Activated T-cell treated with anti-CD3 and anti-CD28 coated beads for 24 hours (primary cell): Measurements from ENCODE around the gene INSRR.

Experiments
- DNase-seq: peaks from one replicate; pipeline ENCODE4 v3.0.0-alpha.2; 2020; ENCODE audit warnings: low read depth

INSRR gene

DNA sequence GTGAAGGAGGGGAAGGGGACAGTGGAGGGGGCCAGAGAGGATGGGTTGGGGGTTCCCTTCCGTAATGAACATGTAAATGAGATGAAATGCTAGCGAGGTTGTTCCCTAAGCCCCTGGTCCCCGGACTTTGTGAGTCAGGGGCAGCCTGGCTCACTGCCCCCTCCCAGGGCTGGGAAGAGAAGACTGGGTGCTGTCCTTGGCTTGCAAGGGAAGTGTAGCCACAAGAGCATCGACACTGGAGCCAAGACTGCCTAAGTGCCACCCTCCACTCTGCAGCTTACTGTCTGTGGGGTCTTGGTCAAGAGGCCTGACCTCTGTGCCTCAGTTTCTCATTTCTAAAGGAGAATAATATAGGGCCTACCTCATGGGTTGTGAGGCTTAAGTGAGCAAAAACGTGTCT, 35.1 kb upstream of the INSRR start:
- DNase-seq, result no peak

GRCh38 chr1:156893048-156893953, 34.4 kb upstream of the INSRR start, which contains the start of gene PEAR1:
Gene PEAR1, plus strand, starts transcription at chr1:156893718. Its CDS starts 10,209 bp downstream, at chr1:156903927.
- DNase-seq, result no peak

- DNase-seq, result peak; percentile 78
Observed at GRCh38 chr1:156892190-156893047, 33.5 kb upstream of the INSRR start.

GRCh38 chr1:156889802-156890580, 31.1 kb upstream of the INSRR start:
- DNase-seq, result peak; percentile 36

- DNase-seq, result no peak
Observed at GRCh38 chr1:156887734-156888133, 28.8 kb upstream of the INSRR start.

DNA sequence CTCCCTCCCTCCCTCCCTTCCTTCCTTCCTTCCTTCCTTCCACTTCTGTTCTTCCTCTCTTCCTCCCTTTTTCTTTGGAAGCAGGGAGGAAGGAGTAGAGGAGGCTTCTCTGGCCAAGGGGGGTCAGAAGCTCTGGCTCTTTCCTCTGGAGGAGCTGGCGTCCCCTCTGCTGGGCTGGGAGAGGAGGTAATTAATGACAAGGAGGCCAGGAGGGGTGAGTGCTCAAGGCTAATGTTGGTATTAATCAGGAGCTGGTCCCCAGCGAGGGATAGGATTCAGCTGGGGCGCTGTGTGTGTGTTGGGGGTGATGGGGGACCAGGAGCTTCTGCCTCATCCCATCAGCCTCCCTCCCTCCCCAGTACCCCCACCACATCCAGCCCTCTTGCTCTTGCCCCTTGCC, 28.4 kb upstream of the INSRR start:
- no peak for DNase-seq

- DNase-seq, result no peak
Observed at GRCh38 chr1:156886583-156887281, 27.8 kb upstream of the INSRR start.

- DNase-seq, result no peak
Observed at GRCh38 chr1:156885880-156886355, 27.0 kb upstream of the INSRR start.

- no peak for DNase-seq
Observed at GRCh38 chr1:156885314-156885713, 26.4 kb upstream of the INSRR start.

DNA sequence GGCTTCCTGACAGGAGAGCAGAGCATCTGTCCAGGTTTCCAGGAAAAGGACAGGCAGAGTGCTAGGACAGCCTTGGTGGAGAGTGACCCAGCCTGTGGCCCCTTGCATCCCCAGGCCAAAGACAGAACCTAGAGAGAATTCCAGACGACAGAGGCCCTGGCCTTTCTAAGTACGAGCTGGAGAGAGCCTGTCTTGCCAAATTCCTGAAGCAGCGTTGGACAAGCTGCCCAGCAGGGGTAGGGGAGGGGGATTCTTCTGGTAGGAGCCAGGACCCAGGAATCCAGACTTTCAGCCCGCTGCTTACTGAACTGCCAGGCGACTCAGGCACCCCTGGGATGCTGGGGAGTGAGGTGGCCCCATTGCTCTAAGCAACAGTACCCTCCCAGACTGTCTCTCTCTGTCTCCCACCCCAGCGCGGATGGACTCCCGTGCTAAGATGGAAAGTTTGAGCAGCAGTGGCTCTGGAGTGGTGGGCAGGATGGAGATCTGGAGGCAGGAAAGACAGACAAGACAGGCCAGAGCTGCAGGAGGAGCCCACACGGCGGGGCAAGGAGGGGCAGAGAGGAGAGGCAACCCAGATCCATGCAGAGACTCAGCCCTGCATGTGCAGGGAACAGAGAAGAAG, 25.8 kb upstream of the INSRR start:
- DNase-seq, result no peak

GRCh38 chr1:156883919-156884318, 25.0 kb upstream of the INSRR start:
- DNase-seq, result no peak

DNA sequence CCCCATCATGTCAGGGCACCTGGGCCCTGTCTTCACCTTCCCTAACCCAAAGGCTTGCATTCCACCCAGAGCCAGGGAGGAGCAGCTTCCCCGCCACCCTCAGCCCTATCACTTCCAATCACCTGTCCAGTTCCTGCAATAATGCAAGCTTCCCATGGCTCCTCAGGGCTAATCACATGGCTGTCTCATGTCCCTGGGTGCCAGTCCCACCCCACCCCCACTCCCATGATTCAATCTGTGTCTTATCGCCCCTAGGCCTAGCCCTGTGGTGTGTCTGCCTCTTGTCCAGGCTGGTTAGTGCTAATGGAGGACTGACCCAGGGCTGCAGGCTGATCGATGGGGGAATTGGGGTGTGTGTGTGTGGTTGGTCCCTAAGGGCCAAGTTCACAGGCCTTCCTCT, 23.6 kb upstream of the INSRR start:
- DNase-seq, result no peak

- DNase-seq, result no peak
Observed at GRCh38 chr1:156881663-156882062, 22.7 kb upstream of the INSRR start.

GRCh38 chr1:156881101-156881500, 22.2 kb upstream of the INSRR start:
- no peak for DNase-seq

DNA sequence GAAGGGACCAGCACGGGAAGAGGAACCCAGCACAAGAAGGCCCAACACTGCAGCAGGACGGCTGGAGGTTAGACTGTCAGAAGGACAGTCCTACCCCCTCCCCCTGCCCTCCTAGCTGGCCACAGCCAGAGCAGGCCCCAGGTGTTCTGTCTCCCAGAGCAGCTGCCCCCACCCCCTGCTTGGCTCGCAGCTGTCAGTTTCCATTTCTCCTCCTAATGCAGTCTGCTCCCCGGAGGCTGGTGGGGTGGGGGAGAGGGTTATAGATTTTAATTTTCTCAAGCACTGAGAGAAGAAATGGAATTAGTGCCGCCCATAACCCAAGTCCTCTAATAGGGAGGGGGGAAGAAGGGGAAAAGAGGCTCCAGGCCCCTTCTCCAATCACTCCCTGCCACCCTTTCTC, 21.6 kb upstream of the INSRR start:
- DNase-seq, result no peak

DNA sequence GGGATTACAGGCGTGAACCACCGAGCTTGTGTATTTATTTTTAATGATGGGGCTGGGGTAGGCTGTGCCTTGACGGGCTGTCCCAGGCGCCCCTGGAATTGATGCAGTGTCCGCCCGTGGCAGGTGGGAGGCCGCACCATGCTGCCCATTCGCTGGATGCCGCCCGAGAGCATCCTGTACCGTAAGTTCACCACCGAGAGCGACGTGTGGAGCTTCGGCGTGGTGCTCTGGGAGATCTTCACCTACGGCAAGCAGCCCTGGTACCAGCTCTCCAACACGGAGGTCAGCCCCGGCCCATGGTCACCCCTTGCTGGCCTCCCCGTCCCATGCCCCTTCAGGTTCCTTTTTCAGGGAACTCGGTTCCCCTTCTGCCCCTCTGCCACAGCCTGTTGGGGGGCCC, 21.0 kb upstream of the INSRR start:
- DNase-seq, result no peak

GRCh38 chr1:156877433-156878170, 18.7 kb upstream of the INSRR start:
- DNase-seq, result no peak

DNA sequence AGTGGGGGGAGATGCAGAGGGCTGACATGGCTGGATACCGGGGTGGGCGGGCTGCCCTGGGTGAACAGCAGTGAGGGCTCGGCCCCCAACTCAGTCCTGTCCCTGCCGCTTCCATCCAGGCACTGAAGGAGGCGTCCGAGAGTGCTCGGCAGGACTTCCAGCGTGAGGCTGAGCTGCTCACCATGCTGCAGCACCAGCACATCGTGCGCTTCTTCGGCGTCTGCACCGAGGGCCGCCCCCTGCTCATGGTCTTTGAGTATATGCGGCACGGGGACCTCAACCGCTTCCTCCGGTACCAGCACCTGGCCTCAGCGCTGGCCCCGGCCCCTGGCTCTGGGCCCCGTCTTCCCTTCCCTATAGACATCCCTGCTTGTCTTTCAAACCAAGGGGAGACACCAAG, 17.4 kb upstream of the INSRR start:
- DNase-seq, result no peak

DNA sequence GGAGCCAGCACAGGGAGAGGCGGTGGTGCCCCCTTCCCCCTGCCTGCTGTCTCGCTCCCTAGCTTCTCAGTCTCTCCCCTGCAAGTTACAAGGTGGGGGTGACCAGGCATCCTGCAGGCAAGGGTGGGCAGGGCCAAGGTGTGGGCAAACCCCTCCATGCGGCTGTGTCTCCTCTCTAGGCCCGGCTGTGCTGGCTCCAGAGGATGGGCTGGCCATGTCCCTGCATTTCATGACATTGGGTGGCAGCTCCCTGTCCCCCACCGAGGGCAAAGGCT, 16.4 kb upstream of the INSRR start:
- no peak for DNase-seq

DNA sequence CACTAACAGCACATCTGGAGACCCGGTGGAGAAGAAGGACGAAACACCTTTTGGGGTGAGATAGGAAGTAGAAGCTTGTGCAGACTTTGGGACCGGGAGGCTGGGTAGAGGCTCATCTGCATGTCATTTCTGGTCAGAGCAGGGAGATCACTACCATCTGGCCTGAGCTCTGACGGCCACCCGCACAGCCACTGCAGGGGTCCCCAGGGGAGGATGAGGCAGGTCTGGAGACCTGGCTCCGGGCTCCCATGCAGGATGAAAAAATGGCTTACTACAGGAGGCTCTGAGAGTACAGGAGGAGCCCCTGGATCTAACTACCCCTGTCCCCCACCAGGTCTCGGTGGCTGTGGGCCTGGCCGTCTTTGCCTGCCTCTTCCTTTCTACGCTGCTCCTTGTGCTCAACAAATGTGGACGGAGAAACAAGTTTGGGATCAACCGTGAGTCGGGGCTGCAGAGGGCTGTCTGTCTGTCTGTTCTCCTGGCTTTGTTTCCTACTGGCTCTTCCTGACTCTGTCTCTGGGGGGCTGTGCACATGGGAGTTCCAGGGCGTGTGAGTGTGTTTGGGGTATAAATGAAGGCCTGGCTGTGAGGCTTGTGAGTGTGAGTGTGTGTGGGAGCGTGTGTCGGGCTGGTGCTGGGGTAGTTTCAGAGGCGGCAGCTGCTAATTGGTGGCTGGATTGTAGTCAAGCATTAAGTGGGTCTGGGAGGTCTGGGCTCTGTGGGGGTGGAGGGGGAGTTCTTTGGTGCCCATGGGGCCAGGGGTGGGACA, 15.8 kb upstream of the INSRR start:
- DNase-seq, result no peak
